NB4 (cell line): ENCODE measurements around the gene PDE12.

ENCODE experiments used
- POLR2A ChIP-seq: IDR thresholded peaks from 2 replicates; pipeline ENCODE4 v1.6.1; 2011; ENCODE audit warnings: mild to moderate bottlenecking; ENCODE audit not compliant: insufficient read length; ENCODE audit errors: extremely low read depth
- TF ChIP-seq, protein P1 (sequence below): IDR thresholded peaks from one replicate; pipeline ENCODE4 v1.5.1; 2012; ENCODE audit warnings: low read depth, low read length
- TF ChIP-seq, protein P2 (sequence below): IDR thresholded peaks from 2 replicates; pipeline ENCODE4 v1.6.1; 2011; ENCODE audit warnings: low read depth, low read length

DNA sequence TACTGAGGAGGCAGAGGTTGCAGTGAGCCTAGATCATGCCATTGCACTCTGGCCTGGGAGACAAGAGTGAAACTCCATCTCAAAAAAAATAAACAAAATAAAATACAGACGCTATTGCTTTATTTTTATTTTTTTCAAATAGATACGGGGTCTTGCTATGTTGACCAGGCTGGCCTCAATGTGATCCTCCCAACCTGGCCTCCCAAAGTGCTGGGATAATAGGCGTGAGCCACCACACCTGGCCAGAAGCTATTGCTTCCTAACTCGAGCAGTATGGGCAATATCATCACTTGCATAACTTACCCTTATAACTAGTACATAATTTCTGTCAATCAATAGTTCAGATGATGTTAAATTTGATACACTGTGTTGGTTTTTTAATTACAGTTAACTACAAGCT lies 38.1 kb downstream of the PDE12 start:
- TF ChIP-seq, protein P1, sequence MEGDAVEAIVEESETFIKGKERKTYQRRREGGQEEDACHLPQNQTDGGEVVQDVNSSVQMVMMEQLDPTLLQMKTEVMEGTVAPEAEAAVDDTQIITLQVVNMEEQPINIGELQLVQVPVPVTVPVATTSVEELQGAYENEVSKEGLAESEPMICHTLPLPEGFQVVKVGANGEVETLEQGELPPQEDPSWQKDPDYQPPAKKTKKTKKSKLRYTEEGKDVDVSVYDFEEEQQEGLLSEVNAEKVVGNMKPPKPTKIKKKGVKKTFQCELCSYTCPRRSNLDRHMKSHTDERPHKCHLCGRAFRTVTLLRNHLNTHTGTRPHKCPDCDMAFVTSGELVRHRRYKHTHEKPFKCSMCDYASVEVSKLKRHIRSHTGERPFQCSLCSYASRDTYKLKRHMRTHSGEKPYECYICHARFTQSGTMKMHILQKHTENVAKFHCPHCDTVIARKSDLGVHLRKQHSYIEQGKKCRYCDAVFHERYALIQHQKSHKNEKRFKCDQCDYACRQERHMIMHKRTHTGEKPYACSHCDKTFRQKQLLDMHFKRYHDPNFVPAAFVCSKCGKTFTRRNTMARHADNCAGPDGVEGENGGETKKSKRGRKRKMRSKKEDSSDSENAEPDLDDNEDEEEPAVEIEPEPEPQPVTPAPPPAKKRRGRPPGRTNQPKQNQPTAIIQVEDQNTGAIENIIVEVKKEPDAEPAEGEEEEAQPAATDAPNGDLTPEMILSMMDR = no peak
- TF ChIP-seq POLR2A = no peak
- TF ChIP-seq, protein P2, sequence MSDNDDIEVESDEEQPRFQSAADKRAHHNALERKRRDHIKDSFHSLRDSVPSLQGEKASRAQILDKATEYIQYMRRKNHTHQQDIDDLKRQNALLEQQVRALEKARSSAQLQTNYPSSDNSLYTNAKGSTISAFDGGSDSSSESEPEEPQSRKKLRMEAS = no peak
